ENCODE results near the gene AFF3. TPM values are rescaled to one million over a fixed set of nuclear protein-coding genes. Genes with fewer than 3 reads are reported as not detected.

AFF3 gene
- total RNA-seq, 4 donors from 2014 or later: 2.1 to 7.3 (median 3.5) TPM

GRCh38 chr2:100125626-100126025, 16.8 kb downstream of the AFF3 start:
- 64 to 87% methylated on average over 2 of the region's 2 CpGs for WGBS, 2 donors
- intact Hi-C loops (cut with DNase I; ENCODE audit: low total_unique reads): no loop called here
- no peak for DNase-seq (ENCODE audit: low spot score in 2 of 2)
- no peak overlapping the region for H3K4me3 ChIP-seq (ENCODE audit: low read depth, poor library complexity, severe bottlenecking)
- no peak for TF ChIP-seq CTCF (IDR thresholded peaks at IDR 0.05)
- TF ChIP-seq POLR2A (IDR thresholded peaks at IDR 0.05): no peak

GRCh38 chr2:100124761-100125160, 17.6 kb downstream of the AFF3 start:
- 66 to 69% methylated on average over 1 of the region's 1 CpG for WGBS, 2 donors
- intact Hi-C loops (cut with DNase I; ENCODE audit: low total_unique reads): no loop called here
- no peak for DNase-seq (ENCODE audit: low spot score in 2 of 2)
- no peak for TF ChIP-seq CTCF (IDR thresholded peaks at IDR 0.05)
- TF ChIP-seq POLR2A (IDR thresholded peaks at IDR 0.05): no peak
- no peak overlapping the region for H3K4me3 ChIP-seq (ENCODE audit: low read depth, poor library complexity, severe bottlenecking)

GRCh38 chr2:100121124-100121718, 21.2 kb downstream of the AFF3 start:
- WGBS, 2 donors: 94 to 95% methylated on average over 4 of the region's 4 CpGs
- intact Hi-C loops (cut with DNase I; ENCODE audit: low total_unique reads): no loop called here
- TF ChIP-seq POLR2A (IDR thresholded peaks at IDR 0.05): no peak
- no peak for TF ChIP-seq CTCF (IDR thresholded peaks at IDR 0.05)
- no peak for DNase-seq (ENCODE audit: low spot score in 2 of 2)
- no peak overlapping the region for H3K4me3 ChIP-seq (ENCODE audit: low read depth, poor library complexity, severe bottlenecking)

- TF ChIP-seq CTCF (IDR thresholded peaks at IDR 0.05): no peak
- TF ChIP-seq POLR2A (IDR thresholded peaks at IDR 0.05): no peak
- DNase-seq (ENCODE audit: low spot score in 2 of 2): no peak
- intact Hi-C loops (cut with DNase I; ENCODE audit: low total_unique reads): no loop called here
- H3K4me3 ChIP-seq (ENCODE audit: low read depth, poor library complexity, severe bottlenecking): no peak overlapping the region
- 34 to 58% methylated on average over 1 of the region's 1 CpG for WGBS, 2 donors
Observed at GRCh38 chr2:100119235-100119634, 23.2 kb downstream of the AFF3 start.

GRCh38 chr2:100113990-100114433, 28.4 kb downstream of the AFF3 start:
- 89 to 90% methylated on average over 2 of the region's 2 CpGs for WGBS, 2 donors
- no peak for DNase-seq (ENCODE audit: low spot score in 2 of 2)
- no peak overlapping the region for H3K4me3 ChIP-seq (ENCODE audit: low read depth, poor library complexity, severe bottlenecking)
- intact Hi-C loops (cut with DNase I; ENCODE audit: low total_unique reads): no loop called here
- TF ChIP-seq CTCF (IDR thresholded peaks at IDR 0.05) (no peak), POLR2A (IDR thresholded peaks at IDR 0.05) (no peak)

- TF ChIP-seq POLR2A (IDR thresholded peaks at IDR 0.05) (no peak), CTCF (IDR thresholded peaks at IDR 0.05) (no peak)
- WGBS, 2 donors: 74 to 88% methylated on average over 2 of the region's 2 CpGs
- no peak for DNase-seq (ENCODE audit: low spot score in 2 of 2)
- intact Hi-C loops (cut with DNase I; ENCODE audit: low total_unique reads): no loop called here
- no peak overlapping the region for H3K4me3 ChIP-seq (ENCODE audit: low read depth, poor library complexity, severe bottlenecking)
Observed at GRCh38 chr2:100110614-100111000, 31.8 kb downstream of the AFF3 start.

Measured in lower leg skin (tissue), 4 donors.